Measurements from ENCODE around the gene EEFSEC.

GRCh38 chr3:128285042-128285966, 132.0 kb downstream of the EEFSEC start:
- TF ChIP-seq CTCF (IDR thresholded peaks at IDR 0.05) (no peak), POLR2A (IDR thresholded peaks at IDR 0.05) (no peak)

Data from adrenal gland (tissue), 5 donors.